Mesothelial cell of epicardium (in vitro differentiated cells): ENCODE data around the gene CNTN4. TPM values are rescaled to one million over a fixed set of nuclear protein-coding genes. Genes with fewer than 3 reads are reported as not detected.

Experiments
- DNase-seq, 2 experiments: peaks; one replicate each; pipeline ENCODE4 v3.0.0; 2021; ENCODE audit warnings: low spot score in 2 of 2; ENCODE audit not compliant: unreplicated experiment in 2 of 2
- H3K27ac Mint-ChIP-seq: 2 replicates; pipeline ENCODE4 v1.8.0; 2021; ENCODE audit warnings: mixed read lengths
- H3K27me3 Mint-ChIP-seq: 2 replicates; pipeline ENCODE4 v1.8.0; 2021; ENCODE audit warnings: low read depth, mixed read lengths
- H3K36me3 Mint-ChIP-seq: 2 replicates; pipeline ENCODE4 v1.8.0; 2021; ENCODE audit warnings: mixed read lengths
- H3K4me1 Mint-ChIP-seq: 2 replicates; pipeline ENCODE4 v1.8.0; 2021; ENCODE audit warnings: mixed read lengths
- H3K4me3 Mint-ChIP-seq: 2 replicates; pipeline ENCODE4 v1.8.0; 2021; ENCODE audit warnings: mild to moderate bottlenecking, moderate library complexity, mixed read lengths
- H3K9me3 Mint-ChIP-seq: 2 replicates; pipeline ENCODE4 v1.8.0; 2021; ENCODE audit warnings: mixed read lengths
- CTCF ChIP-seq: fragments of 200-600 bp; sonication (generic); IDR thresholded peaks from one replicate; pipeline ENCODE4 v1.5.0; 2021; ENCODE audit warnings: antibody characterized with exemption; ENCODE audit not compliant: unreplicated experiment
- total RNA-seq: library from RNA; stranded (reverse); gene quantifications from 3 replicates; pipeline ENCODE4 v1.2.1, GENCODE V29; 2021

The CNTN4 gene
- total RNA-seq, 1 donor from 2014 or later: 68.9 TPM

GRCh38 chr3:2390926-2391532, 292.4 kb downstream of the CNTN4 start:
- Mint-ChIP-seq H3K36me3 (peaks cover 3% of the 10 kb centered on the region), H3K9me3 (peaks cover 13% of the 10 kb centered on the region), H3K4me3 (no peak overlapping the region), H3K27ac (no peak overlapping the region), H3K27me3 (no peaks in the 10 kb centered on the region), H3K4me1 (peaks cover 7% of the 10 kb centered on the region)
- DNase-seq: no peak
- TF ChIP-seq CTCF: no peak

- Mint-ChIP-seq H3K27me3 (no peaks in the 10 kb centered on the region), H3K9me3 (peaks cover 13% of the 10 kb centered on the region), H3K27ac (no peak overlapping the region), H3K4me3 (no peak overlapping the region), H3K36me3 (peaks cover 3% of the 10 kb centered on the region), H3K4me1 (peaks cover 14% of the 10 kb centered on the region)
- no peak for DNase-seq
- no peak for TF ChIP-seq CTCF
Measured at GRCh38 chr3:2391896-2392295, 293.2 kb downstream of the CNTN4 start.

GRCh38 chr3:2392981-2393380, 294.3 kb downstream of the CNTN4 start:
- Mint-ChIP-seq H3K4me3 (no peak overlapping the region), H3K4me1 (peaks cover 15% of the 10 kb centered on the region), H3K9me3 (peaks cover 13% of the 10 kb centered on the region), H3K27ac (no peak overlapping the region), H3K27me3 (no peaks in the 10 kb centered on the region), H3K36me3 (peaks cover 3% of the 10 kb centered on the region)
- no peak for TF ChIP-seq CTCF
- no peak for DNase-seq

GRCh38 chr3:2415083-2415482, 316.4 kb downstream of the CNTN4 start:
- Mint-ChIP-seq H3K27ac (no peak overlapping the region), H3K9me3 (no peaks in the 10 kb centered on the region), H3K27me3 (no peaks in the 10 kb centered on the region)

GRCh38 chr3:2420919-2421318, 322.3 kb downstream of the CNTN4 start:
- Mint-ChIP-seq H3K4me3 (no peak overlapping the region), H3K36me3 (peaks cover 10% of the 10 kb centered on the region), H3K9me3 (peaks cover 11% of the 10 kb centered on the region), H3K4me1 (peaks cover 31% of the 10 kb centered on the region), H3K27ac (no peak overlapping the region), H3K27me3 (no peaks in the 10 kb centered on the region)
- no peak for TF ChIP-seq CTCF
- no peak for DNase-seq

More at GRCh38 chr3:2415083-2415482, 316.4 kb downstream of the CNTN4 start:
- Mint-ChIP-seq H3K4me3 (no peak overlapping the region), H3K4me1 (peaks cover 7% of the 10 kb centered on the region), H3K36me3 (no peaks in the 10 kb centered on the region)
- no peak for TF ChIP-seq CTCF
- DNase-seq: no peak

- Mint-ChIP-seq H3K4me3 (no peak overlapping the region), H3K4me1 (peaks cover 24% of the 10 kb centered on the region), H3K9me3 (peaks cover 26% of the 10 kb centered on the region), H3K27ac (no peak overlapping the region), H3K27me3 (no peaks in the 10 kb centered on the region), H3K36me3 (peaks cover 19% of the 10 kb centered on the region)
- no peak for DNase-seq
- TF ChIP-seq CTCF: no peak
Measured at GRCh38 chr3:2423143-2423542, 324.5 kb downstream of the CNTN4 start.
